ENCODE data around the gene NEIL1.
"Not testable (repeated sequence)": the region's sequence is repeated elsewhere in the genome, so short reads cannot be mapped to it uniquely, and the experiment has no call there.

The NEIL1 gene, protein sequence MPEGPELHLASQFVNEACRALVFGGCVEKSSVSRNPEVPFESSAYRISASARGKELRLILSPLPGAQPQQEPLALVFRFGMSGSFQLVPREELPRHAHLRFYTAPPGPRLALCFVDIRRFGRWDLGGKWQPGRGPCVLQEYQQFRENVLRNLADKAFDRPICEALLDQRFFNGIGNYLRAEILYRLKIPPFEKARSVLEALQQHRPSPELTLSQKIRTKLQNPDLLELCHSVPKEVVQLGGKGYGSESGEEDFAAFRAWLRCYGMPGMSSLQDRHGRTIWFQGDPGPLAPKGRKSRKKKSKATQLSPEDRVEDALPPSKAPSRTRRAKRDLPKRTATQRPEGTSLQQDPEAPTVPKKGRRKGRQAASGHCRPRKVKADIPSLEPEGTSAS

DNA sequence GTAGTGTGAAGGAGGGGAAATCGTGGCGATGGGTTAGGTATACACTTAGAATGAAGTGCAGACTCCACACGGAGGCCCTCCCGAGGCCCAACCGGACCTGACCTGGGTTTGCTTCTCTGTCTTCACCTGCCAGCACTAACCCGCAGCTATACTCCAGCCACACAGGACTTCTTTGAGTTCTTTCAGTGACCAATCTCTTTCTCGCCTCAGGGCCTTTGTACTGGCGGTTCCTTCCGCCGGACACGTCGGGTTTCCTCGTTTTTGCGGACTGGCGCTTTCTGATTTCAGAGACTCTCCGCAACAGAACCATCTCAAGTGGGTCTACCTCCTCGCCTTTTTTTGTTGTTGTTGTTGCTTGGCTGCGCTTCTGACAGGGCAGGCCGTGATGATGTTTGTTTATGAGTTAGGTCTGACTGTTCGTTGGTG lies at the start of gene NEIL1:
TSS of gene NEIL1 (plus strand) at position 244 of the 426 bp plus-strand sequence. CDS start 1,867 bp downstream, outside the sequence.
- FAIRE-seq = no peak

DNA sequence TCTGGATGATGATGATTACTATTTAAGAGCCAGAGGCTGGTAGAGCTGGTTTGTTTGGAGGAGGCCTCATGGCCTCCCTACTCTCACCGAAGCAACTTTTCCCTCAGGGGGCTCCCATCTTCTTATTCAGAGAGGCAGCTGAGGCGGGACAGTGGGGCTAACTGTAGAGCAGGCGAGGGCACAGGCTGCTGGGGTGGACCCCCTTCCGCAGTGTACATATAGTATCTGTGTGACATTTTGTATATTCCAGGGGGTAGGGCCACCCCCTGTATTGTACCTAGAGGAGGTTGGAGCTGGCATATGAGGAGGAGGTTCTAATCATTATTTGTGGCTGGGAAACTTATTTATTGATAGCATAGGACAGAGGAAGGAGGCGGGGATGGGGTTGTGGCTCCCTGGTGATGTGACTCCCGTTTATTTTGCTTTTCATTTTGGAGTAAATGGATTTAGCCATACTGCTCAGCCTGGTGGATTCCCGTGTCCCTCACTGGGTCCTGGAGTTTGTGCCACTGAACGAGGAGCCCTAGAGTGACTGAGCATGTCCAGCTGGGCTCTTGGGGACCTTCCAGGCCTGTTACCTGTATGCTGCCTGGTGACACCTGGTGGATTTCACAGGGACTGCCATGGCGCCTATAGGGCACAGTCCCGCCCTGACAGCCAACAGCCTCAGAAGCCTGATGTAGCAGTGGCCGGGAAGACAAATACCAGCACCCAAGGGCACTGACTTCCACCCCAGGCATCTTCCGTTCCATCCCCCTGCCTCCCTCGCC lies 48.1 kb upstream of the NEIL1 start:
- FAIRE-seq = not testable (repeated sequence)

GRCh38 chr15:75299311-75299688 lies 47.5 kb upstream of the NEIL1 start:
- FAIRE-seq = not testable (repeated sequence)

DNA sequence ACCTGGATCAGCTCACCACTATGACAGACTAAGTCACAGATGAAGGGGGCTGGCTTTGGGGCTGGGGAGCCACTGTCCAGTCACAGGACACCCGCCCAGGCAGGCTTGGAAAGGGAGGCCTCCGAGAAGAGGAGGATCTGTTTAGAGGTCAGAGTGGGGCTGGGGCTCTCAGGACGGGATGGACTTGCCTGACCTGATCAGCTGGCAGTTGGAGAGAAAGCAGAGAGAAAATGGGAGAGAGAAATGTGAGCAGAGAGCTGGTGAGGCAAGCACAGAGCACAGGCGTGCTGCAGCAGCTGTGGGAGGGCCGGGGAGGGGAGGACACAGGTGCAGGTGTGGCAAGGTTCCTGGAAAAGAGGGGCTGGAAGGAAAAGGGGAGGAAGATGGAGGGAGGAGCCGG lies 46.8 kb upstream of the NEIL1 start:
- FAIRE-seq = not testable (repeated sequence)

DNA sequence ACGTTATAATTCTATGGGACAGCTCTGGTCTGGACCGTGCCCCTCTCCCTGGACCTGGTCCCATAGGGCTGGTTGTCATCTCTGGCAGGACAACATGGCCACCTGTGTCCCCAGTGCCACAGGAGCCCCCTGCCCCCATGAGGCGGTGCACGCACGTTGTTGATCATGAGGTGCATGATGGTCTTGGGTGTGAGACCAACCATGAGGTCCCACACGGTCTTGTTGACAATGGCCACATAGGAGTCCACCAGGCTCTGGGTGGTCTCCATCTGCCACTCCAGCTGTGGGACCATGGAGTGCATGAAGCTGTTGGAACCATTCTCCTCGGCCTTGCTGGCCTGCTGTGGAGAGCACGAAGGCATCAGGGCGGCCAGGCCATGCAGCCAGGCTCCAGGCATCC lies 44.5 kb upstream of the NEIL1 start:
- FAIRE-seq = no peak

DNA sequence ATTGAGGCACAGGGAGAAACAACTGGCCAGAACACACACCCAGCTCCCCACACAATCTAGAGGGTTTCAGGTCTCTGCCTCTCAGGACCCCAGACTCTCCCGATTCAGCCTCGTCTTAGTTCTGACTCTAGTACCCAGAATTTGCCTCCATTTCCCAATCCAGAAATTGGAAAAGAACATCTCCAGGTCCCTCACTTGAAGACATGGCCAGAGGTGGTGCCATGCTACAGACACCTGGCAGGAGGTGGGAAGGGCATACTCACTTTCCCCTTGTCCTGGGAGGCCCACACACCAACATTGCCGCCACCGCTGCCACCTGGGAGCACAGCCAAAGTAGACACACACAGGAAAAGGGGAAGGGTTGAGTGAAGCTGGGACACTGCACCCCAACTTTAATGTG lies 44.1 kb upstream of the NEIL1 start:
- not testable (repeated sequence) for FAIRE-seq

GRCh38 chr15:75306188-75306587 lies 40.7 kb upstream of the NEIL1 start:
- FAIRE-seq = no peak

GRCh38 chr15:75307778-75308390 lies 39.0 kb upstream of the NEIL1 start:
- FAIRE-seq = no peak

GRCh38 chr15:75309711-75310110 lies 37.1 kb upstream of the NEIL1 start:
- FAIRE-seq = no peak

- FAIRE-seq = not testable (repeated sequence)
Observed at GRCh38 chr15:75312548-75312947, 34.3 kb upstream of the NEIL1 start.

- FAIRE-seq = no peak
Observed at GRCh38 chr15:75313116-75313845, 33.6 kb upstream of the NEIL1 start.

GRCh38 chr15:75314552-75315290 lies 32.1 kb upstream of the NEIL1 start:
- FAIRE-seq = no peak

GRCh38 chr15:75319231-75319897 lies 27.5 kb upstream of the NEIL1 start:
- not testable (repeated sequence) for FAIRE-seq

DNA sequence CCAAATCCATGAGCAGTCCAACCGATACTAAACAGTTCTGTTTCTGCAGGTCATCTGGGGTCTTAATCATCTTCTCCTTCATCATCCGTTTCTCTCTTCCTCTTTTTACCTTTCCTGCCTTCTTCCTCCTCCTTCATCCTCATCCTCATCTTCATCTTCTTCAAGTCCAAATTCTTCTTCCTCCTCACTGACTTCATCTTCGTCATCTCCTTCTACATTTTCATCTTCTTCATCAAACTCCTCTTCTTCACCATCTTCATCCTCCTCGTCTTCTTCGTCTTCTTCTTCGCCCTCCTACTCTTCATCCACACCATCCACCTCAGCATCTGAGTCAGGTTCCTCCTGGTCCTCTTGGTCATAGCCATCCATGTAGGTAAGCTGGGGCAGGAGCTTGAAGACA lies 25.1 kb upstream of the NEIL1 start:
- FAIRE-seq = no peak

- FAIRE-seq = no peak
Observed at GRCh38 chr15:75325922-75326321, 20.9 kb upstream of the NEIL1 start.

DNA sequence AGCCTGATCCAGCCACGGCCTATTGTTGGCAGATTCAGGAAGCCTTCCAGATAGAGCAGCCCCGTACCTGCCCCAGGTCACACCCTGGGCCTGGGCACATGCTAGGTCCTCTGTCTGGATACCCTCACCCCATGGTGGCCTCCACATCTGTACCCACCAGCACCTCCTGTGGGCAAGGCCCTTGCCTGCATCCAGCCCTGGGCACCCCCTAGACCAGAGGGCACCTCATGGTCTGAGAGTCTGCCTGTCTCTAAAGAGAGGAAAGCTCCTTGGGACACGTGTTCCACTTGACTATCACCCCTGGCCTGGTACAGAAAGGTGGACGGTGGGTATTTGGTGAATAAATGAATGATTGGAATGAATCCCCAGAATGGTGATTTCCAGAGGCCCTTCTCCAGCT lies 19.8 kb upstream of the NEIL1 start:
- no peak for FAIRE-seq

DNA sequence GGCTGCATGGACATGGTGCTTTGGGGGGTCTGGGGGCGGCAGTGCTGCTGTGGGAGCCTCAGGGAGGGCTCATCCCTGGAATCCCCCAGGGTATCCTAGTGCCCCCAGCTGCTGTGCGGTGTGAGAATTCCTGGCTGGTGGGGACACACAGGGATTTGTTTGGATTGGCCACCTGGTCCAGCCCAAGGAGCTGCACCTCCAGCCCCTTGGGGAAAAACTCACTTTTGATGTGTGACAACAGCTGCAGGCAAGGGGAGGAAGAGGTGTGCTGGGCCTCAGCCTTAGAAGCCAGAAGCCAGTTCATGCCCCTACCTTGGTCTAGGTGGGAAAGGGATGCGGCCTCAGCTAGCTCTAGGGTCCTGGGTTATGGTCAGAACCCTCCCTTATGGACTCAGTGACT lies 19.3 kb upstream of the NEIL1 start:
- no peak for FAIRE-seq

- FAIRE-seq = no peak
Observed at GRCh38 chr15:75328493-75329314, 18.1 kb upstream of the NEIL1 start.

- FAIRE-seq = no peak
Observed at GRCh38 chr15:75329571-75329970, 17.3 kb upstream of the NEIL1 start.

- FAIRE-seq = not testable (repeated sequence)
Observed at GRCh38 chr15:75332093-75332492, 14.7 kb upstream of the NEIL1 start.
